HEK293 (cell line): ENCODE results near the gene HTR3B.

Source experiments
- KLF1 ChIP-seq: fragments of 450-650 bp; formaldehyde crosslinking; IDR thresholded peaks from 2 replicates; pipeline ENCODE4 v1.5.1; 2016; ENCODE audit warnings: missing biosample characterization, missing genetic modification characterization
- TCF7L2 ChIP-seq: IDR thresholded peaks from 2 replicates; pipeline ENCODE4 v1.6.1; 2011; ENCODE audit warnings: low read depth, mild to moderate bottlenecking, inconsistent platforms, low read length, moderate library complexity, borderline replicate concordance
- YY1 ChIP-seq: fragments of 450-650 bp; formaldehyde crosslinking; IDR thresholded peaks from 2 replicates; pipeline ENCODE4 v1.5.1; 2018; ENCODE audit warnings: missing biosample characterization, missing genetic modification characterization
- ZBTB8A ChIP-seq: fragments of 450-650 bp; formaldehyde crosslinking; IDR thresholded peaks from 2 replicates; pipeline ENCODE4 v1.5.1; 2016; ENCODE audit warnings: missing biosample characterization, missing genetic modification characterization
- ZNF114 ChIP-seq: fragments of 450-650 bp; formaldehyde crosslinking; IDR thresholded peaks from 2 replicates; pipeline ENCODE4 v1.5.0; 2017; ENCODE audit warnings: missing biosample characterization, missing genetic modification characterization
- ZNF155 ChIP-seq: fragments of 450-650 bp; formaldehyde crosslinking; IDR thresholded peaks from 2 replicates; pipeline ENCODE4 v1.5.1; 2016; ENCODE audit warnings: missing biosample characterization, missing genetic modification characterization
- ZNF16 ChIP-seq: fragments of 450-650 bp; formaldehyde crosslinking; IDR thresholded peaks from 2 replicates; pipeline ENCODE4 v1.5.1; 2016; ENCODE audit warnings: low read depth, missing biosample characterization, missing genetic modification characterization
- ZNF274 ChIP-seq, 2 experiments: fragments of 200-500 bp in 1 of 2; fragments of 450-650 bp in 1 of 2; sonication (Bioruptor generic) in 1 of 2; formaldehyde crosslinking in 1 of 2; IDR thresholded peaks; 2 replicates each; pipeline versions ENCODE4 v1.5.1 to v1.6.1; 2014 to 2016; ENCODE audit warnings: borderline replicate concordance in 1 of 2, inconsistent platforms in 1 of 2, low read length in 1 of 2, missing biosample characterization in 1 of 2, missing genetic modification characterization in 1 of 2
- ZNF366 ChIP-seq: fragments of 450-650 bp; formaldehyde crosslinking; conservative IDR thresholded peaks from 2 replicates; pipeline ENCODE4 v1.5.1; 2016; ENCODE audit warnings: missing biosample characterization, missing genetic modification characterization
- TF ChIP-seq, protein P1 (sequence below): fragments of 450-650 bp; formaldehyde crosslinking; IDR thresholded peaks from 2 replicates; pipeline ENCODE4; 2016; ENCODE audit warnings: missing biosample characterization, missing genetic modification characterization
- TF ChIP-seq, protein P2 (sequence below): fragments of 450-650 bp; formaldehyde crosslinking; IDR thresholded peaks from 2 replicates; pipeline ENCODE4 v1.5.1; 2016; ENCODE audit warnings: missing biosample characterization, missing genetic modification characterization
- TF ChIP-seq, protein P3 (sequence below): fragments of 450-650 bp; formaldehyde crosslinking; IDR thresholded peaks from 2 replicates; pipeline ENCODE4 v1.5.1; 2016; ENCODE audit warnings: missing biosample characterization, missing genetic modification characterization

DNA sequence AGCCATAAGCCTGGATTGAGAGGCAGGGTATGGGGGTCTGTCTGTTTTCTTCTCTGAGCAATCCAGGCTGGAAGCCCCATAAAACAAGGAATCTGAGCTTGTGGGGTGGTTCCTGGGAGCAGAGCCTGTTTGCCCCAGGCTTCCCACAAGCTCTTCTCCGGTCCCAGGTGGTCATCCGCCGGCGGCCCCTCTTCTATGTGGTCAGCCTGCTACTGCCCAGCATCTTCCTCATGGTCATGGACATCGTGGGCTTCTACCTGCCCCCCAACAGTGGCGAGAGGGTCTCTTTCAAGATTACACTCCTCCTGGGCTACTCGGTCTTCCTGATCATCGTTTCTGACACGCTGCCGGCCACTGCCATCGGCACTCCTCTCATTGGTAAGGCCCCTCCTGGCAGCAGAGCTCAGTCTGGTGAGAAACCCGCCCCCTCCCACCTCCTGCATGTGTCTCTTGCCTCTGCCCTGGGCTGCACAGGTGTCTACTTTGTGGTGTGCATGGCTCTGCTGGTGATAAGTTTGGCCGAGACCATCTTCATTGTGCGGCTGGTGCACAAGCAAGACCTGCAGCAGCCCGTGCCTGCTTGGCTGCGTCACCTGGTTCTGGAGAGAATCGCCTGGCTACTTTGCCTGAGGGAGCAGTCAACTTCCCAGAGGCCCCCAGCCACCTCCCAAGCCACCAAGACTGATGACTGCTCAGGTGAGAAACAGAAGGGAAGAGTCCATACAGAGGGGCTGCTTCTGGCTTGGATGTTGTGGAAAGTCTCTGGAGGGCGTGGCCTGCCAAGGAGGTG lies 82.0 kb downstream of the HTR3B start:
- TF ChIP-seq, protein P1, sequence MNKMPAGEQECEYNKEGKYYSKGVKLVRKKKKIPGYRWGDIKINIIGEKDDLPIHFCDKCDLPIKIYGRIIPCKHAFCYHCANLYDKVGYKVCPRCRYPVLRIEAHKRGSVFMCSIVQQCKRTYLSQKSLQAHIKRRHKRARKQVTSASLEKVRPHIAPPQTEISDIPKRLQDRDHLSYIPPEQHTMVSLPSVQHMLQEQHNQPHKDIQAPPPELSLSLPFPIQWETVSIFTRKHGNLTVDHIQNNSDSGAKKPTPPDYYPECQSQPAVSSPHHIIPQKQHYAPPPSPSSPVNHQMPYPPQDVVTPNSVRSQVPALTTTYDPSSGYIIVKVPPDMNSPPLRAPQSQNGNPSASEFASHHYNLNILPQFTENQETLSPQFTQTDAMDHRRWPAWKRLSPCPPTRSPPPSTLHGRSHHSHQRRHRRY: no peak
- TF ChIP-seq, protein P2, sequence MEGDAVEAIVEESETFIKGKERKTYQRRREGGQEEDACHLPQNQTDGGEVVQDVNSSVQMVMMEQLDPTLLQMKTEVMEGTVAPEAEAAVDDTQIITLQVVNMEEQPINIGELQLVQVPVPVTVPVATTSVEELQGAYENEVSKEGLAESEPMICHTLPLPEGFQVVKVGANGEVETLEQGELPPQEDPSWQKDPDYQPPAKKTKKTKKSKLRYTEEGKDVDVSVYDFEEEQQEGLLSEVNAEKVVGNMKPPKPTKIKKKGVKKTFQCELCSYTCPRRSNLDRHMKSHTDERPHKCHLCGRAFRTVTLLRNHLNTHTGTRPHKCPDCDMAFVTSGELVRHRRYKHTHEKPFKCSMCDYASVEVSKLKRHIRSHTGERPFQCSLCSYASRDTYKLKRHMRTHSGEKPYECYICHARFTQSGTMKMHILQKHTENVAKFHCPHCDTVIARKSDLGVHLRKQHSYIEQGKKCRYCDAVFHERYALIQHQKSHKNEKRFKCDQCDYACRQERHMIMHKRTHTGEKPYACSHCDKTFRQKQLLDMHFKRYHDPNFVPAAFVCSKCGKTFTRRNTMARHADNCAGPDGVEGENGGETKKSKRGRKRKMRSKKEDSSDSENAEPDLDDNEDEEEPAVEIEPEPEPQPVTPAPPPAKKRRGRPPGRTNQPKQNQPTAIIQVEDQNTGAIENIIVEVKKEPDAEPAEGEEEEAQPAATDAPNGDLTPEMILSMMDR: no peak
- TF ChIP-seq ZBTB8A (no peak), YY1 (tag by site-specific recombination) (no peak), ZNF16 (tag by site-specific recombination) (no peak), TCF7L2 (no peak), KLF1 (tag by site-specific recombination) (no peak), ZNF366 (tag by site-specific recombination) (no peak), ZNF274 (IDR thresholded peaks at IDR 0.05; ENCODE audit: low read length) (no peak), ZNF274 (tag by site-specific recombination; IDR thresholded peaks at IDR 0.05; ENCODE audit: borderline replicate concordance) (no peak), ZNF155 (no peak), ZNF114 (tag by site-specific recombination) (no peak)
- TF ChIP-seq, protein P3, sequence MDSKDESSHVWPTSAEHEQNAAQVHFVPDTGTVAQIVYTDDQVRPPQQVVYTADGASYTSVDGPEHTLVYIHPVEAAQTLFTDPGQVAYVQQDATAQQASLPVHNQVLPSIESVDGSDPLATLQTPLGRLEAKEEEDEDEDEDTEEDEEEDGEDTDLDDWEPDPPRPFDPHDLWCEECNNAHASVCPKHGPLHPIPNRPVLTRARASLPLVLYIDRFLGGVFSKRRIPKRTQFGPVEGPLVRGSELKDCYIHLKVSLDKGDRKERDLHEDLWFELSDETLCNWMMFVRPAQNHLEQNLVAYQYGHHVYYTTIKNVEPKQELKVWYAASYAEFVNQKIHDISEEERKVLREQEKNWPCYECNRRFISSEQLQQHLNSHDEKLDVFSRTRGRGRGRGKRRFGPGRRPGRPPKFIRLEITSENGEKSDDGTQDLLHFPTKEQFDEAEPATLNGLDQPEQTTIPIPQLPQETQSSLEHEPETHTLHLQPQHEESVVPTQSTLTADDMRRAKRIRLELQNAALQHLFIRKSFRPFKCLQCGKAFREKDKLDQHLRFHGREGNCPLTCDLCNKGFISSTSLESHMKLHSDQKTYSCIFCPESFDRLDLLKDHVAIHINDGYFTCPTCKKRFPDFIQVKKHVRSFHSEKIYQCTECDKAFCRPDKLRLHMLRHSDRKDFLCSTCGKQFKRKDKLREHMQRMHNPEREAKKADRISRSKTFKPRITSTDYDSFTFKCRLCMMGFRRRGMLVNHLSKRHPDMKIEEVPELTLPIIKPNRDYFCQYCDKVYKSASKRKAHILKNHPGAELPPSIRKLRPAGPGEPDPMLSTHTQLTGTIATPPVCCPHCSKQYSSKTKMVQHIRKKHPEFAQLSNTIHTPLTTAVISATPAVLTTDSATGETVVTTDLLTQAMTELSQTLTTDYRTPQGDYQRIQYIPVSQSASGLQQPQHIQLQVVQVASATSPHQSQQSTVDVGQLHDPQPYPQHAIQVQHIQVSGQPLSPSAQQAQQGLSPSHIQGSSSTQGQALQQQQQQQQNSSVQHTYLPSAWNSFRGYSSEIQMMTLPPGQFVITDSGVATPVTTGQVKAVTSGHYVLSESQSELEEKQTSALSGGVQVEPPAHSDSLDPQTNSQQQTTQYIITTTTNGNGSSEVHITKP: no peak
